GM23248 (cell line): ENCODE measurements around the gene NPM1. TPM values are rescaled to one million over a fixed set of nuclear protein-coding genes. Genes with fewer than 3 reads are reported as not detected.

Source experiments
- DNase-seq: peaks from one replicate; pipeline ENCODE4 v3.0.0-alpha.2; 2015
- H2AFZ ChIP-seq: fragments of 200-600 bp; sonication (generic); 2 replicates; pipeline ENCODE4 v1.6.1; 2016; ENCODE audit warnings: antibody characterized with exemption
- H3F3A ChIP-seq: fragments of 200-600 bp; sonication (generic); 2 replicates; pipeline ENCODE4 v1.6.1; 2016; ENCODE audit warnings: mild to moderate bottlenecking, antibody characterized with exemption, mixed run types; ENCODE audit not compliant: insufficient read depth
- H3K27ac ChIP-seq: fragments of 200-600 bp; sonication (generic); 2 replicates; pipeline ENCODE4 v1.5.1; 2016; ENCODE audit warnings: mild to moderate bottlenecking
- H3K27me3 ChIP-seq: fragments of 200-600 bp; sonication (generic); replicated peaks from 2 replicates; pipeline ENCODE4 v1.6.1; 2016; ENCODE audit warnings: mild to moderate bottlenecking; ENCODE audit not compliant: insufficient read depth
- H3K36me3 ChIP-seq: fragments of 200-600 bp; sonication (generic); 2 replicates; pipeline ENCODE4 v1.6.1; 2016; ENCODE audit warnings: low read depth, mild to moderate bottlenecking
- H3K4me1 ChIP-seq: fragments of 200-600 bp; sonication (generic); 2 replicates; pipeline ENCODE4 v1.6.1; 2016; ENCODE audit warnings: mild to moderate bottlenecking; ENCODE audit not compliant: insufficient read depth
- H3K4me2 ChIP-seq: fragments of 200-600 bp; sonication (generic); one replicate; pipeline ENCODE4 v1.6.1; 2016; ENCODE audit warnings: mild to moderate bottlenecking; ENCODE audit not compliant: unreplicated experiment
- H3K4me3 ChIP-seq: fragments of 200-600 bp; sonication (generic); 2 replicates; pipeline ENCODE4 v1.5.1; 2016; ENCODE audit warnings: mild to moderate bottlenecking
- H3K79me2 ChIP-seq: fragments of 200-600 bp; sonication (generic); 2 replicates; pipeline ENCODE4 v1.6.1; 2016; ENCODE audit warnings: mild to moderate bottlenecking; ENCODE audit not compliant: insufficient read depth
- H3K9ac ChIP-seq: fragments of 200-600 bp; sonication (generic); 2 replicates; pipeline ENCODE4 v1.6.1; 2016; ENCODE audit warnings: mild to moderate bottlenecking
- H3K9me2 ChIP-seq: fragments of 200-600 bp; sonication (generic); 2 replicates; pipeline ENCODE4 v1.6.1; 2016; ENCODE audit warnings: mixed run types, mild to moderate bottlenecking, moderate library complexity; ENCODE audit not compliant: insufficient read depth
- H3K9me3 ChIP-seq: fragments of 200-600 bp; sonication (generic); one replicate; pipeline ENCODE4 v1.6.1; 2017; ENCODE audit warnings: low read depth
- H4K20me1 ChIP-seq: fragments of 200-600 bp; sonication (generic); 2 replicates; pipeline ENCODE4 v1.6.0; 2016; ENCODE audit not compliant: insufficient read depth
- EZH2 ChIP-seq: fragments of 200-600 bp; sonication (generic); IDR thresholded peaks from 2 replicates; pipeline ENCODE4 v1.6.1; 2018; ENCODE audit warnings: antibody characterized with exemption, mild to moderate bottlenecking; ENCODE audit not compliant: insufficient read depth, poor library complexity, severe bottlenecking
- EZH2phosphoT487 ChIP-seq: fragments of 200-600 bp; sonication (generic); IDR thresholded peaks from 2 replicates; pipeline ENCODE4 v1.6.1; 2018; ENCODE audit warnings: antibody characterized with exemption, moderate library complexity, mild to moderate bottlenecking, low read depth; ENCODE audit not compliant: insufficient read depth
- WGBS, 2 experiments: methylation state at CpG; one replicate each; pipeline ENCODE4 v1.1.6; 2015 to 2017; ENCODE audit warnings: low lambda C conversion rate in 2 of 2, low coverage in 1 of 2; ENCODE audit errors: missing lambda C conversion rate in 2 of 2; 5-methylcytosine and 5-hydroxymethylcytosine counted together
- in situ Hi-C: fragments of 300-500 bp; cut with MboI; formaldehyde crosslinking; loops from 2 replicates; pipeline ENCODE4 v1.15.0; 2020
- polyA plus RNA-seq: library from polyadenylated mRNA; unstranded; fragments of >200 nt; fragmentation: Nextera tagmentation; extraction: Ambion mirVana; gene quantifications from 2 replicates; pipeline ENCODE4 v1.2.1, GENCODE V29; 2016
- total RNA-seq: library from RNA; depleted of rRNA; stranded (reverse); fragments of >200 nt; shearing (Covaris generic); gene quantifications from 2 replicates; pipeline ENCODE4 v1.2.3, GENCODE V29; 2014

Gene NPM1
- total and polyA plus RNA-seq, 2 experiments from 2014 or later = 584 to 757 TPM

- DNase-seq = peak; percentile 68
- Histone ChIP-seq H3K9me3 (no peaks in the 10 kb centered on the region), H4K20me1 (no peaks in the 10 kb centered on the region; the same call in 1 of the 2 replicates), H3K36me3 (peaks cover 5% of the 10 kb centered on the region; the same call in 1 of the 2 replicates), H2AFZ (0 out of 2 replicates have a peak within 1 kb of the TSS, but pooled peaks have one; percentile 18), H3K27me3 (no peaks in the 10 kb centered on the region), H3K27ac (no peak within 1 kb of the TSS), H3K4me1 (0 out of 2 replicates have a peak, but pooled peaks cover 6% of the 10 kb centered on the region), H3K79me2 (no peaks in the 10 kb centered on the region), H3K4me3 (peak within 1 kb of the TSS; percentile 63), H3K4me2 (peak within 1 kb of the TSS; percentile 75), H3F3A (peaks cover 44% of the 10 kb centered on the region), H3K9ac (no peak within 1 kb of the TSS), H3K9me2 (no peaks in the 10 kb centered on the region)
- WGBS, 2 experiments = 1 to 4% methylated on average over 33 to 46 of the region's 74 CpGs
- TF ChIP-seq EZH2 (no peak), EZH2phosphoT487 (no peak)
- in situ Hi-C loops = loop anchor here (10.0 to 25.0 kb wide), 3 partner anchors 418 to 618 kb away; no protein-coding TSS in a partner anchor
Observed at GRCh38 chr5:171418982-171419687, 31.5 kb downstream of the NPM1 start, which contains the start of gene FGF18. TSS of gene FGF18 (plus strand) at chr5:171419647. CDS start at chr5:171420200, 553 bp downstream.

- no peak overlapping the region for H3K9ac ChIP-seq
- H4K20me1 ChIP-seq = no peaks in the 10 kb centered on the region; the same call in 1 of the 2 replicates
- in situ Hi-C loops = loop anchor here (10.0 to 25.0 kb wide), 3 partner anchors 417 to 617 kb away; no protein-coding TSS in a partner anchor
Observed at GRCh38 chr5:171419688-171420430, 32.2 kb downstream of the NPM1 start.

GRCh38 chr5:171420431-171421241, 33.0 kb downstream of the NPM1 start:
- Histone ChIP-seq H3K4me3 (peak overlapping the region; percentile 63), H2AFZ (no peak overlapping the region), H3K9me3 (no peaks in the 10 kb centered on the region), H3K27ac (no peak overlapping the region), H3K4me1 (0 out of 2 replicates have a peak, but pooled peaks cover 6% of the 10 kb centered on the region), H3K79me2 (no peaks in the 10 kb centered on the region), H3K4me2 (peak overlapping the region; percentile 36), H3F3A (peaks cover 29% of the 10 kb centered on the region), H4K20me1 (no peaks in the 10 kb centered on the region; the same call in 1 of the 2 replicates), H3K9ac (no peak overlapping the region), H3K36me3 (no peaks in the 10 kb centered on the region), H3K9me2 (no peaks in the 10 kb centered on the region), H3K27me3 (no peaks in the 10 kb centered on the region)
- no peak for TF ChIP-seq EZH2
- no peak for TF ChIP-seq EZH2phosphoT487
- DNase-seq = peak; percentile 91
- in situ Hi-C loops = loop anchor here (25.0 kb wide), 2 partner anchors 417 to 617 kb away; no protein-coding TSS in a partner anchor
- WGBS, 2 experiments = 4 to 5% methylated on average over 63 to 65 of the region's 65 CpGs

More at GRCh38 chr5:171419688-171420430, 32.2 kb downstream of the NPM1 start:
- DNase-seq = peak; percentile 66
- Histone ChIP-seq H3K27ac (no peak overlapping the region), H3K36me3 (no peaks in the 10 kb centered on the region), H3K27me3 (no peaks in the 10 kb centered on the region), H3K79me2 (no peaks in the 10 kb centered on the region), H3K9me3 (no peaks in the 10 kb centered on the region), H3K9me2 (no peaks in the 10 kb centered on the region), H3K4me1 (0 out of 2 replicates have a peak, but pooled peaks cover 6% of the 10 kb centered on the region), H3K4me3 (peak overlapping the region; percentile 63), H3K4me2 (peak overlapping the region; percentile 75), H2AFZ (no peak overlapping the region), H3F3A (peaks cover 37% of the 10 kb centered on the region)
- 2 to 3% methylated on average over 65 to 92 of the region's 95 CpGs for WGBS, 2 experiments
- TF ChIP-seq EZH2 = no peak
- TF ChIP-seq EZH2phosphoT487 = no peak
